GM10248 (cell line): ENCODE measurements around the gene RNMT.

Experiments
- CTCF ChIA-PET: fragments of 300-600 bp; sonication (Branson Sonifier 250); formaldehyde crosslinking; extraction: SDS; loops from one replicate; lab custom pipeline; 2021; ENCODE audit warnings: antibody characterized with exemption; lab: Yijun Ruan, JAX
- POLR2A ChIA-PET: fragments of 350-650 bp; sonication (Branson Sonifier 250); formaldehyde crosslinking; extraction: SDS; loops from one replicate; lab custom pipeline; 2020; ENCODE audit warnings: antibody characterized with exemption; lab: Yijun Ruan, JAX
- DNase-seq: peaks from one replicate; pipeline ENCODE4 v3.0.0; 2012; ENCODE audit errors: extremely low spot score
- TF ChIP-seq, protein P1 (sequence below): IDR thresholded peaks from 2 replicates; pipeline ENCODE4 v1.5.1; 2012; ENCODE audit warnings: mild to moderate bottlenecking, low read depth; ENCODE audit errors: extremely low read depth, missing control alignments, control extremely low read depth

Gene RNMT

DNA sequence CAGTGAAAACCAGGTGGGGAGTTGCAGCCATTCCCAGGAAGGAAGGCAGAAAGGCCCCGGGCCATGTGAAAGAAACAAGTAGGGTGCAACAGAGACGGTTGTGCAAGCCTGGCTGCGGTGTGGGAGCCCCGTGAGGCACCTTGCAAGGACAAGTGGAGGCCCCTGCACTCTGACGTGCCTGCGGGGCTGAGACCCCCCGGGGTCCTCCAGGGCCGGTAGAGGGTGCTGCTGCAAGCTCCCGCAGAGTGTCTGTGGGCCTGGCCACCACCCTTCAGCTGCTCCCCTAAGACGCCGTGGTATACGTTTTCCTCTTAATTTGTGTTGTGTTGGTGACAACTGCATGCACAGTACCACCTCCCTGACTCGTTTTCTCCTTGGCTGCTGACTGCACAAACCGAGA is 70.0 kb downstream of the RNMT start:
- POLR2A ChIA-PET: no interaction called here
- DNase-seq: no peak
- CTCF ChIA-PET: interaction anchor here (1.1 to 3.5 kb wide), 2 partner anchors 14 to 17 kb away, joined by 3 to 17 read pairs; no protein-coding TSS in a partner anchor
- TF ChIP-seq, protein P1, sequence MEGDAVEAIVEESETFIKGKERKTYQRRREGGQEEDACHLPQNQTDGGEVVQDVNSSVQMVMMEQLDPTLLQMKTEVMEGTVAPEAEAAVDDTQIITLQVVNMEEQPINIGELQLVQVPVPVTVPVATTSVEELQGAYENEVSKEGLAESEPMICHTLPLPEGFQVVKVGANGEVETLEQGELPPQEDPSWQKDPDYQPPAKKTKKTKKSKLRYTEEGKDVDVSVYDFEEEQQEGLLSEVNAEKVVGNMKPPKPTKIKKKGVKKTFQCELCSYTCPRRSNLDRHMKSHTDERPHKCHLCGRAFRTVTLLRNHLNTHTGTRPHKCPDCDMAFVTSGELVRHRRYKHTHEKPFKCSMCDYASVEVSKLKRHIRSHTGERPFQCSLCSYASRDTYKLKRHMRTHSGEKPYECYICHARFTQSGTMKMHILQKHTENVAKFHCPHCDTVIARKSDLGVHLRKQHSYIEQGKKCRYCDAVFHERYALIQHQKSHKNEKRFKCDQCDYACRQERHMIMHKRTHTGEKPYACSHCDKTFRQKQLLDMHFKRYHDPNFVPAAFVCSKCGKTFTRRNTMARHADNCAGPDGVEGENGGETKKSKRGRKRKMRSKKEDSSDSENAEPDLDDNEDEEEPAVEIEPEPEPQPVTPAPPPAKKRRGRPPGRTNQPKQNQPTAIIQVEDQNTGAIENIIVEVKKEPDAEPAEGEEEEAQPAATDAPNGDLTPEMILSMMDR: no peak

DNA sequence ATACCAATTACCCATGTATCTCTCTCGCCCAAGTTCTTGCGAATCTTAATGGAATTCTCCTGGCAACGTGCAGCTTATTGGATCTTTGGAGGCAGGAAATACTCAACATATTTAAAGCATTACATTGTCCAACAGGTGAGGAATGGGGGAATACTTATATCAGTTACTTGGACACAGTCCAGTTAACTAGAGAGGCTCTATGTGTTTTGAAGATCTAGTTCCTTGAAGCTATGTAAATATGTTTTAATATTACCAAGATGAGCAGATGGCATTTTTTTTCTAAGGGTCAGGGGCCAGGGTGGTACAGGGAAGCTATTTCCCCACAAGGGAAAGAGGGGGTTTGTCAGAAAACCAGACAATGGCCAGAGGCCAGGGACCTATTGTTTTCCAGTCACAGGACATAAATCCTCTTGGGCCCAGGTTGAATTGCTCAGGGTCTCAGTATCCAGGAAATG is 70.7 kb downstream of the RNMT start:
- CTCF ChIA-PET: interaction anchor here (0.9 to 3.5 kb wide), 4 partner anchors 10 to 27 kb away, joined by 3 to 17 read pairs (median 6); partner anchors contain the start of gene MC5R
- DNase-seq: no peak
- TF ChIP-seq, protein P1: no peak
- POLR2A ChIA-PET: no interaction called here

DNA sequence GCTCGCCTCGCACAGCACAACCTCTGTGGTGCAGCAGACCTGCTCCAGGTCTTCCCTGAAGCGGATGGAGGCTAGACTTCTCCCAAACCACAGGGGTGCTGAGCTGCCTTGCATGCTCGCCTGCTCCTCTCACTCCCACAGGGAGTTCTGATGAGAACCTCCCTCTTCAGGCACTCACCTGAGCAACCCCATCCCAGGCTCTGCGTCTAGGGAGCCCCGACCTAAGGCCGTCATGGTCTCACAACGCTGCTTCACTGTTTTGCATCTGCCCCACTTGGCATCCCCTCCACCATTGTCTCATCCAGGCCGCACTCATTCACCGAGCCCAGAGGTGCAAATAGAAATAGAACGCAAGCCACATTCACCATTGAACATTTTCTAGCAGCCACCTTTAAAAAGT is 72.9 kb downstream of the RNMT start:
- ChIA-PET CTCF (interaction anchor here (1.9 to 3.5 kb wide), 2 partner anchors 14 to 16 kb away, joined by 4 to 17 read pairs; no protein-coding TSS in a partner anchor), POLR2A (no interaction called here)
- TF ChIP-seq, protein P1: no peak
- DNase-seq: no peak

DNA sequence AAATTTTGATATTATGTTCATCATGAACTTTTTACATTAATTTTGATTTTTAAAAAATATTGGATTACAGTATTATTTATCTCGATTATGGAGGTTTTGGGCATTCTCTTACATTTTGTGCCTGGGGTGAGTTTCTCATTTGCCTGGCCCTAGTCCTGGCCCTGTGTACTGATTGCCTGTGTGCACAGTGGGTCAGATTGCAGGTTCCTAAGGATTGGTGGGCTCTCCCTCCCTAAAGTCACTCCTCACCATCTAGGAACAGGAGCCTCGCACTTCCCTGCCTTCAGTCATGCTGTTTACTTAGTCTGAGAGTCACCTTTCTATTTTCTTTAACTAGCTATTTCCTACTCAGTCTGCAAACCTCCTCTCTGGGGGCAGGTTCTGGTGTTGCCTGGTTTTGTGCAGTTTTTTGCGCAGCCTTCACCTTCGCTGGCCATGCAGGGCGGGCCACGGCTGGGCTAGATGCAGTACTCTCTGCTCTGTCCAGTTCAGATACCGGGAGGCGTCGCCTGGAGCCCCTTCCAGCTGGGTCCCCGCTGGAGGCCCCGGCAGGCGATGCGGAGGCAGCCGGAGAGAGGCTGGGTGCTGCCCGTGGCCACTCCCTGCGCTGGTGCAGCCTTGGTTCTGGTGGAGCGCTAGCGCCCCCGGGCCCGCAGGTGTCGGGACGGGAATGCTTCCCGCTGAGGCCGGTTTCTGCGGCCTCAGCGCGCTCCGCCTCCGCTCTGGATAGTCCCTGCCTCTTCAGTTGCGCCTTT is 74.2 kb downstream of the RNMT start:
- TF ChIP-seq, protein P1: peak; percentile 44
- ChIA-PET CTCF (interaction anchor here (0.7 to 1.9 kb wide), 4 partner anchors 12 to 286 kb away, joined by 3 to 10 read pairs (median 4); no protein-coding TSS in a partner anchor), POLR2A (no interaction called here)
- peak; percentile 64 for DNase-seq

DNA sequence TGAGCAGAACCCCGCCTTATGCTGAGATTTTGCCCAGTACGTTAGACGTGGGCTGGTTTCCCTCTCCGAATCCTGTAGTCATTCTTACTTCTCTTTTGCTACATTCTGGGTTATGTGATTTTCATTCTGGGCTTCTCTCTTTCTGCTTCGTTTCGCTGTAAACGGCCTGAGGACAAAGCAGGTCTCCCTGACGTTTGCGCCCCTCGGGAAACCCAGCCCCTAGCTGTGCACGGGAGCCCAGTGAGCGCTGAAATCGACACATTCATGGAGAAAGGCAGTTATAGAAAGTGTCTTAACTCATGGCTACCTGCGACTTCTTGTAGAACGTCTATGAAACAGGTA is 74.8 kb downstream of the RNMT start:
- no peak for DNase-seq
- TF ChIP-seq, protein P1: no peak
- ChIA-PET POLR2A (no interaction called here), CTCF (interaction anchor here (1.0 to 1.9 kb wide), 3 partner anchors 11 to 285 kb away, joined by 4 to 10 read pairs (median 4); no protein-coding TSS in a partner anchor)

DNA sequence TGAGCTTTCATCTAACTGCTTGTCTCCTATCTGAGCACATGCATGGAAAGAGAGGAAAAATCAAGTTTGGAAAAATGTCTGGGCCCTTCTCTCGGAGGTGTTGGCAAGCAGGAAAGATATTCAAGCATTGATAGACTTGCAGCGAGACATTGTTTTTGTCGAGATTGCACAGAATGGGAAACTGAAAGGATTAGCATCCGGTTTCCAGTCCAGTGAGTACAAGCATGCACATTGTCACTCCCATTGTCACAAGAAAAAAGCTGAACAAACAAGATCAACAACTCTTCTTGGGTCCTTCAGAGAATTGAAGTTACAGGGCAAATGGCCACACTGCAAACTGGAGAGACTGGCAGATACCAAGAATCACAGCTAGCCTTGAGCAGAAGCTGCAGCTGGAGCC is 77.8 kb downstream of the RNMT start:
- TF ChIP-seq, protein P1: no peak
- CTCF ChIA-PET: interaction anchor here (0.9 to 4.7 kb wide), 4 partner anchors 9 to 20 kb away, joined by 3 to 38 read pairs (median 4); partner anchors contain the start of gene MC5R
- no peak for DNase-seq

More for the DNA sequence above, 77.8 kb downstream of the RNMT start:
- POLR2A ChIA-PET: no interaction called here
